K562 (cell line): ENCODE results near the gene CD82. TPM values are rescaled to one million over a fixed set of nuclear protein-coding genes. Genes with fewer than 3 reads are reported as not detected.

Experiments
- ATAC-seq: fragments of 200-7000 bp; cut with Tn5 transposase; 3 replicates; pipeline ENCODE4 v1.9.1; 2020; ENCODE audit warnings: moderate library complexity
- BruUV-seq: library from RNA; stranded (reverse); fragments of 400-500 nt; replicated peaks from 2 replicates; lab custom pipeline; 2021; lab: Mats Ljungman, UMichigan
- CTCF ChIA-PET: fragments of 300-600 bp; formaldehyde crosslinking; extraction: SDS; loops from one replicate; lab custom pipeline; 2021; ENCODE audit warnings: low intra/inter-chr PET ratio; lab: Yijun Ruan, JAX
- POLR2A ChIA-PET: fragments of 300-600, 350-650 bp; sonication (Branson Sonifier 250); formaldehyde crosslinking; extraction: SDS; loops from one replicate; lab custom pipeline; 2021; ENCODE audit warnings: antibody characterized with exemption, inconsistent platforms; lab: Yijun Ruan, JAX
- DNase-seq, 4 experiments: peaks; one replicate each; pipeline versions ENCODE4 v3.0.0 to v3.0.0-alpha.2; 2011 to 2018; ENCODE audit warnings: low spot score in 3 of 4, mixed read lengths in 3 of 4; ENCODE audit errors: extremely low read depth in 1 of 4
- FAIRE-seq: peaks from 2 replicates; lab custom pipeline; 2011; peaks lifted over from hg19 to GRCh38; lab: Jason Lieb, UNC
- H2AFZ ChIP-seq: 2 replicates; pipeline ENCODE4 v1.6.0; 2011; ENCODE audit warnings: low read depth, low read length, control low read depth, inconsistent platforms
- H3K27ac ChIP-seq: fragments of 200-600 bp; 3 replicates; pipeline ENCODE4 v1.8.0; 2011; ENCODE audit warnings: low read depth, mild to moderate bottlenecking, control low read depth, inconsistent platforms, low read length, moderate library complexity, mixed read lengths; ENCODE audit errors: extremely low read depth
- H3K27me3 ChIP-seq, 2 experiments: fragments of 300-600 bp in 1 of 2; 2 replicates in 1 of 2; 3 replicates in 1 of 2; pipeline versions ENCODE4 v1.6.0 to v1.8.0; 2011; ENCODE audit warnings: inconsistent platforms in 2 of 2, low read length in 2 of 2, mild to moderate bottlenecking in 1 of 2, mixed read lengths in 1 of 2, moderate library complexity in 1 of 2; ENCODE audit not compliant: control insufficient read depth in 2 of 2, insufficient read depth in 2 of 2
- H3K36me3 ChIP-seq: fragments of 300-600 bp; 3 replicates; pipeline ENCODE4 v1.8.0; 2011; ENCODE audit warnings: mild to moderate bottlenecking, low read length, inconsistent platforms; ENCODE audit not compliant: control insufficient read depth, insufficient read depth
- H3K4me1 ChIP-seq, 2 experiments: fragments of 200-600 bp in 1 of 2; replicated peaks in 1 of 2; 2 replicates in 1 of 2; 3 replicates in 1 of 2; pipeline versions ENCODE4 v1.5.1 to v1.8.0; 2011; ENCODE audit warnings: inconsistent platforms in 2 of 2, low read length in 2 of 2, mild to moderate bottlenecking in 1 of 2, mixed read lengths in 1 of 2, moderate library complexity in 1 of 2; ENCODE audit not compliant: control insufficient read depth in 2 of 2, insufficient read depth in 2 of 2
- H3K4me2 ChIP-seq: 2 replicates; pipeline ENCODE4 v1.6.1; 2011; ENCODE audit warnings: low read length, control low read depth, inconsistent platforms, mixed read lengths; ENCODE audit not compliant: insufficient read depth
- H3K4me3 ChIP-seq: fragments of 200-600 bp; sonication (generic), shearing (Covaris generic); 2 replicates; pipeline ENCODE4 v1.5.1; 2016; ENCODE audit warnings: control low read depth, inconsistent platforms
- H3K79me2 ChIP-seq: fragments of 200-600 bp; 3 replicates; pipeline ENCODE4 v1.8.0; 2011; ENCODE audit warnings: low read length, inconsistent platforms; ENCODE audit not compliant: control insufficient read depth, insufficient read depth
- H3K9ac ChIP-seq, 2 experiments: 2 replicates each; pipeline versions ENCODE4 v1.6.0 to v1.6.1; 2011; ENCODE audit warnings: low read depth in 2 of 2, low read length in 2 of 2, control low read depth in 1 of 2, inconsistent platforms in 1 of 2, mild to moderate bottlenecking in 1 of 2, mixed read lengths in 1 of 2; ENCODE audit not compliant: insufficient read depth in 1 of 2
- H3K9me1 ChIP-seq: one replicate; pipeline ENCODE4 v1.6.0; 2011; ENCODE audit warnings: inconsistent platforms, mild to moderate bottlenecking, low read length, moderate library complexity; ENCODE audit not compliant: control insufficient read depth, insufficient read depth
- H3K9me3 ChIP-seq: replicated peaks from 2 replicates; pipeline ENCODE4 v1.5.1; 2011; ENCODE audit warnings: low read depth, low read length, inconsistent platforms; ENCODE audit not compliant: control insufficient read depth, insufficient read depth
- H4K20me1 ChIP-seq: replicated peaks from 2 replicates; pipeline ENCODE4 v1.6.1; 2011; ENCODE audit warnings: low read length, inconsistent platforms, mixed read lengths; ENCODE audit not compliant: control insufficient read depth, insufficient read depth
- BCOR ChIP-seq: fragments of 450-650 bp; IDR thresholded peaks from 2 replicates; pipeline ENCODE4 v1.6.1; 2016
- EP300 ChIP-seq: IDR thresholded peaks from 2 replicates; pipeline ENCODE4 v1.6.1; 2012; ENCODE audit warnings: low read length, improper control_type of control experiment
- HMG20A ChIP-seq: fragments of 450-650 bp; formaldehyde crosslinking; conservative IDR thresholded peaks from 2 replicates; pipeline ENCODE4 v1.4.0; 2020; ENCODE audit warnings: mild to moderate bottlenecking, mixed read lengths
- MEIS2 ChIP-seq: fragments of 450-650 bp; IDR thresholded peaks from 2 replicates; pipeline ENCODE4 v1.6.1; 2014; ENCODE audit warnings: mild to moderate bottlenecking; ENCODE audit not compliant: partially characterized antibody
- ZFP36 ChIP-seq: fragments of 150-350 bp; IDR thresholded peaks from 2 replicates; pipeline ENCODE4 v1.6.1; 2018; ENCODE audit warnings: low read length, low read depth; ENCODE audit not compliant: partially characterized antibody
- ZNF24 ChIP-seq: fragments of 450-650 bp; IDR thresholded peaks from 2 replicates; pipeline ENCODE4 v1.6.1; 2016
- WGBS: fragments of 100-300 bp; shearing (Covaris generic); methylation state at CpG from one replicate; pipeline ENCODE4 v1.1.6; 2016; ENCODE audit warnings: low coverage, mixed read lengths; ENCODE audit not compliant: insufficient coverage; ENCODE audit errors: missing lambda C conversion rate; 5-methylcytosine and 5-hydroxymethylcytosine counted together
- in situ Hi-C: fragments of 300-500 bp; cut with MboI; formaldehyde crosslinking; loops from 4 replicates; pipeline ENCODE4 v1.15.0; 2018; ENCODE audit warnings: inconsistent platforms, mixed read lengths
- intact Hi-C: fragments of 100-400 bp; cut with micrococcal nuclease; formaldehyde crosslinking; loops from 2 replicates; pipeline ENCODE4 v1.14.2; 2022
- polyA plus RNA-seq, 8 experiments: library from polyadenylated mRNA; depleted of rRNA in 4 of 8; stranded (reverse) in 5 of 8; unstranded in 3 of 8; fragments of >200 nt; fragmentation: Nextera tagmentation in 2 of 8; fragmentation: Illumina TruSeq in 1 of 8; extraction: Ambion mirVana in 2 of 8; extraction: Trizol in 1 of 8; gene quantifications; 2 replicates each; pipeline versions ENCODE4 v1.2.1 to v1.2.3, GENCODE V29; 2011 to 2014; ENCODE audit warnings: inconsistent platforms in 1 of 8, missing spikeins in 1 of 8
- total RNA-seq, 7 experiments: library from RNA; depleted of rRNA in 6 of 7; stranded (reverse); fragments of >200 nt in 6 of 7; fragmentation: Illumina TruSeq in 2 of 7; extraction: Trizol in 2 of 7; gene quantifications; 2 replicates each; pipeline versions ENCODE4 v1.2.1 to v1.2.3, GENCODE V29; 2011 to 2021; ENCODE audit warnings: low replicate concordance in 1 of 7
- TF ChIP-seq, protein P1 (sequence below): fragments of 450-650 bp; IDR thresholded peaks from 2 replicates; pipeline ENCODE4 v1.6.1; 2016; ENCODE audit warnings: low read depth

Gene CD82
- total and polyA plus RNA-seq, 9 of the 15 experiments (the other 6 are each of a cell fraction or from before 2014, with no cell fraction given) = 0.27 to 9.4 (median 3.0) TPM

DNA sequence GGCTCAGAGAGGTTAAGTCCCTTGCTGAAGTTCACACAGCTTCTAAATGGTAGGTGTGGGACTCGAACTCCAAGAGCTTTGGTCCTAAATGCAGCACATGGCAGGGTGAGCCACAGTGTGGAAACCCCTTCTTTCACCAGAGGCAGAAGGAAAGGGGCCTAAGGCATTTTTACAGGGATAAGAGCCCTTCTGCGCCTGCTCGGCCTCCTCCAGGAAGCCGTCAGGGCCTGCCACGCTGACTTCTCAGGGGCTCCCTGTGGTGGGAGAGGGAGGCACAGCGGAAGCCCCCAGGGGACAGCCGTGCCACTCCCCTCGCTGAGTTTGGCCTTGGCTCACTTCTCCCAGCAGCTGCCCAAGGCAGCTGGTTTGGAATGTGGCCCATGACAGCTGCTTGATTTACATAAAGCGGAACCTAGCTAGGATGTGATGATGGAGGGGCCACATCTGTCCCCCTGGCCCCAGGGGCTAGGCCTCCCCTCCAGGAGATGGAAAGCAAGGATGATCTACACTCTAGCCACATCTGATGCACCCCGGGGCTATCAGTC, 35.4 kb downstream of the CD82 start:
- Histone ChIP-seq H3K79me2 (no peaks in the 10 kb centered on the region), H3K4me3 (no peak overlapping the region), H3K9me1 (no peaks in the 10 kb centered on the region), H3K9ac (no peak overlapping the region), H3K9me3 (no peaks in the 10 kb centered on the region), H3K36me3 (no peaks in the 10 kb centered on the region), H2AFZ (no peak overlapping the region), H3K4me2 (no peak overlapping the region), H3K27me3 (peaks cover 0 to 7% of the 10 kb centered on the region in 2 experiments; a peak in 2 of 5 replicates), H3K27ac (no peak overlapping the region), H4K20me1 (no peaks in the 10 kb centered on the region; the same call in 1 of the 2 replicates), H3K4me1 (peaks cover 0 to 14% of the 10 kb centered on the region in 2 experiments; a peak in 2 of 5 replicates)
- in situ Hi-C loops (no loop called here), intact Hi-C loops (no loop called here)
- ChIA-PET CTCF (no interaction called here), POLR2A (interaction anchor here (1.2 kb wide), 1 partner anchor 10 kb away, joined by 3 read pairs; no protein-coding TSS in a partner anchor)
- FAIRE-seq (no peak), DNase-seq (no peak), ATAC-seq (no peak)
- no peak for TF ChIP-seq EP300
- no peak for TF ChIP-seq HMG20A (CRISPR knock-in tag)
- TF ChIP-seq, protein P1, sequence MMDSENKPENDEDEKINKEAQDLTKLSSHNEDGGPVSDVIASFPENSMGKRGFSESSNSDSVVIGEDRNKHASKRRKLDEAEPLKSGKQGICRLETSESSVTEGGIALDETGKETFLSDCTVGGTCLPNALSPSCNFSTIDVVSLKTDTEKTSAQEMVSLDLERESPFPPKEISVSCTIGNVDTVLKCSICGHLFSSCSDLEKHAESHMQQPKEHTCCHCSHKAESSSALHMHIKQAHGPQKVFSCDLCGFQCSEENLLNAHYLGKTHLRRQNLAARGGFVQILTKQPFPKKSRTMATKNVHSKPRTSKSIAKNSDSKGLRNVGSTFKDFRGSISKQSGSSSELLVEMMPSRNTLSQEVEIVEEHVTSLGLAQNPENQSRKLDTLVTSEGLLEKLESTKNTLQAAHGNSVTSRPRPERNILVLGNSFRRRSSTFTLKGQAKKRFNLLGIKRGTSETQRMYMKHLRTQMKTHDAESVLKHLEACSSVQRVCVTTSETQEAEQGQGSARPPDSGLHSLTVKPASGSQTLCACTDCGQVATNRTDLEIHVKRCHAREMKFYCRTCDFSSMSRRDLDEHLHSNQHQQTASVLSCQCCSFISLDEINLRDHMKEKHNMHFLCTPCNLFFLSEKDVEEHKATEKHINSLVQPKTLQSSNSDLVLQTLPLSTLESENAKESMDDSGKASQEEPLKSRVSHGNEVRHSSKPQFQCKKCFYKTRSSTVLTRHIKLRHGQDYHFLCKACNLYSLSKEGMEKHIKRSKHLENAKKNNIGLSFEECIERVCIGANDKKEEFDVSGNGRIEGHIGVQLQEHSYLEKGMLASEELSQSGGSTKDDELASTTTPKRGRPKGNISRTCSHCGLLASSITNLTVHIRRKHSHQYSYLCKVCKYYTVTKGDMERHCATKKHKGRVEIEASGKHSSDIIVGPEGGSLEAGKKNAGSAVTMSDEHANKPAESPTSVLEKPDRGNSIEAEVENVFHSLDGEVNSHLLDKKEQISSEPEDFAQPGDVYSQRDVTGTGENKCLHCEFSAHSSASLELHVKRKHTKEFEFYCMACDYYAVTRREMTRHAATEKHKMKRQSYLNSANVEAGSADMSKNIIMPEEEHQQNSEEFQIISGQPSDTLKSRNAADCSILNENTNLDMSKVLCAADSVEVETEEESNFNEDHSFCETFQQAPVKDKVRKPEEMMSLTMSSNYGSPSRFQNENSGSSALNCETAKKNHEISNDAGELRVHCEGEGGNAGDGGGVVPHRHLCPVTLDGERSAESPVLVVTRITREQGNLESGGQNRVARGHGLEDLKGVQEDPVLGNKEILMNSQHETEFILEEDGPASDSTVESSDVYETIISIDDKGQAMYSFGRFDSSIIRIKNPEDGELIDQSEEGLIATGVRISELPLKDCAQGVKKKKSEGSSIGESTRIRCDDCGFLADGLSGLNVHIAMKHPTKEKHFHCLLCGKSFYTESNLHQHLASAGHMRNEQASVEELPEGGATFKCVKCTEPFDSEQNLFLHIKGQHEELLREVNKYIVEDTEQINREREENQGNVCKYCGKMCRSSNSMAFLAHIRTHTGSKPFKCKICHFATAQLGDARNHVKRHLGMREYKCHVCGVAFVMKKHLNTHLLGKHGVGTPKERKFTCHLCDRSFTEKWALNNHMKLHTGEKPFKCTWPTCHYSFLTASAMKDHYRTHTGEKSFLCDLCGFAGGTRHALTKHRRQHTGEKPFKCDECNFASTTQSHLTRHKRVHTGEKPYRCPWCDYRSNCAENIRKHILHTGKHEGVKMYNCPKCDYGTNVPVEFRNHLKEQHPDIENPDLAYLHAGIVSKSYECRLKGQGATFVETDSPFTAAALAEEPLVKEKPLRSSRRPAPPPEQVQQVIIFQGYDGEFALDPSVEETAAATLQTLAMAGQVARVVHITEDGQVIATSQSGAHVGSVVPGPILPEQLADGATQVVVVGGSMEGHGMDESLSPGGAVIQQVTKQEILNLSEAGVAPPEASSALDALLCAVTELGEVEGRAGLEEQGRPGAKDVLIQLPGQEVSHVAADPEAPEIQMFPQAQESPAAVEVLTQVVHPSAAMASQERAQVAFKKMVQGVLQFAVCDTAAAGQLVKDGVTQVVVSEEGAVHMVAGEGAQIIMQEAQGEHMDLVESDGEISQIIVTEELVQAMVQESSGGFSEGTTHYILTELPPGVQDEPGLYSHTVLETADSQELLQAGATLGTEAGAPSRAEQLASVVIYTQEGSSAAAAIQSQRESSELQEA = no peak
- 0 out of 2 replicates have a peak, but pooled peaks have one; percentile 21 for TF ChIP-seq BCOR
- TF ChIP-seq ZNF24 = no peak
- TF ChIP-seq MEIS2 = peak; percentile 25
- peak; percentile 57 for TF ChIP-seq ZFP36
- BruUV-seq = no TSS peak
- 27% methylated on average over 7 of the region's 10 CpGs for WGBS
